Stimulated activated CD4-positive, alpha-beta T cell treated with anti-CD3 and anti-CD28 coated beads, TNF-alpha, amount 100 ng/mL, for 24 hours (primary cell): ENCODE measurements around the gene ABCC6.
"Not testable (repeated sequence)": the region's sequence is repeated elsewhere in the genome, so short reads cannot be mapped to it uniquely, and the experiment has no call there.

ENCODE experiments used
- DNase-seq, 3 experiments: peaks; one replicate each; pipeline ENCODE4 v3.0.0-alpha.2; 2020; ENCODE audit warnings: low read depth in 3 of 3

ABCC6 gene

DNA sequence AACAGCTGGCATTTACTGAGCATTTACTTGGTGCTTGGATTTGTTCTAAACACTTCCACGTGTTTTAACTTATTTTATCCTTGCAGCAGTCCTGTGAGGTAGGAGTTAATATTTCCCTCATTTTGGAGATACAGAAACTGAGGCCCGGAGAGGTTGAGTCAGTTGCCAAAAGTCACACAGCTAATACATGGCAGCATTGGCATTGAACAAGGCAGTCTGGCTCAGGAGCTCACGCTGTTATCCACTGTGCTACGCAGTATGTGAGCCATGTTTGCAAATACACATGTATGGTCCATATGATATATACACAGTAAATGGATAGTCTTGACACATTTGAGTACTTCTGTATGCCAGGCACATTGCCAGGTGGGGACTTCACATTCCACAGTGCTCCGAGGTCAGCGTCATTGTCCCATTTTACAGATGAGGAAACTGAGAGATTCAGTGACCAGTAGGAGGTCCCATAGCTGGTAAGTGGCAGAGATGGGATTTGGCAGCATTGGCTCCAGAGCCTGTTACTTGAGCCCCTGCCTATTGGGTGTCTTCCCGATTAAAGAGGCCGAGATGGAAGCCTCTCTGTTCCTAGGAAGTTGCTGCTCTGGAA is 110.7 kb downstream of the ABCC6 start:
- no peak for DNase-seq

DNA sequence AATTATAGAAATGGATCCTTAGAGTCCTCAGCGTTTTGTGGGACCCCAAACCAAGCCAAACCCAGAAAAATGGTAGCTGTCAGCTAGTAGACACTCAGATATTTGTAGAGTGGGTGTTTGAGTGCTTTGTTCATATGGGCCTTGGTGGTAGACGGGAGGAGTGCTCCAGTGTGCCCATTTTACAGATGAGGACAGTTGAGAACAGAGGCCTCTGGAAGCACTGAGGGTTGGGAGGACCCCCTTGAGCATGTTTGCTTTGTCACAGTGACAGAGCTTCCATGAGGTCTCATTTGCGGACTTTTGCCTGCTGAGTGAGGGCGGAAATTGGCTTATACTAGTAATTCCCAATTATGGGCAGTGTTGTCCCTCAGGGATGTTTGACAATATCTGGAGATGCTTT is 111.7 kb downstream of the ABCC6 start:
- DNase-seq = no peak

DNA sequence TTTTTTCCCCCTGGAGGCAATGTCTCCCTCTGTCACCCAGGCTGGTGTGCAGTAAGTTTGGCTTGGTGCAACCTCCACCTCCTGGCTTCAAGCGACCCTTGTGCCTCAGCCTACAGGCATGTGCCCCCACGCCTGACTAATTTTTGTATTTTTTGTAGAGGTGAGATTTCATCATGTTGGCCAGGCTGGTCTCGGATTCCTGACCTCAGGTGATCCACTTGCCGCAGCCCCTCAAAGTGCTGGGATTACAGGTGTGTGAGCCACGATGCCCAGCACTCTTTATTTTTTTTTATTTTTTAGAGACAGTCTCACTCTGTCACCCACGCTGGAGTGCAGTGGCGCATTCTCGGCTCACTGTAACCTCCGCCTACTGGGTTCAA is 113.2 kb downstream of the ABCC6 start:
- no peak for DNase-seq

DNA sequence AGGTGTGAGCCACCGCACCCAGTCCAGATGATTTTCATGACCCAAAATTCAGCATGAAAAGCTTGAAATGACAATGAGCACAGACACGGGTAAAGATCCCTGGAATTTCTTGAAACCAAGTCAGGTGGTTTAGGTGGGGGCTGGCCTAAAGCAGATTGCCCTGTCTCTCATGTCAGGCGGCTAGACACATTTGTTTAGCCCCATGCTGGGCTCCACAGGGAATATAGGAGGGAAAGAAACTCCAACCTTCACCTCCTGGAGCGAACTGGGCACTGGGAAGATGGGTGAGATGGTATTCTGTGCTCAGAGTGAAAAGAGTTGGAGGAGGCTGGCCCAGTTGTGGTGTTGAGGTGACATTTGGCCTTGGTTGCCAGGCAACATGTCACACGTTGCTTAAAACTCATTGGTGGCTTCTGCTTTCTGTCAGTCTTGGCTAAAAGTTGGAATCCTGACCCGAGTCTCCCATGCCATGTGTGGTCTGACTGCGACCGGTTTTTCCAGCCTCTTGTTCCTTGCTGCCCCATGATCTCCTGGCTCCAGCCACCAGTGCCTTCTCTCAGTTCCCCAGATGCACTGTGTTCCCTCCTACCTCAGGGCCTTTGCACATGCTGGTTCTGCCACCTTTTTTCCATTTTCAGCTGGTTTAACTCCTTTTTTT is 113.7 kb downstream of the ABCC6 start:
- no peak for DNase-seq

DNA sequence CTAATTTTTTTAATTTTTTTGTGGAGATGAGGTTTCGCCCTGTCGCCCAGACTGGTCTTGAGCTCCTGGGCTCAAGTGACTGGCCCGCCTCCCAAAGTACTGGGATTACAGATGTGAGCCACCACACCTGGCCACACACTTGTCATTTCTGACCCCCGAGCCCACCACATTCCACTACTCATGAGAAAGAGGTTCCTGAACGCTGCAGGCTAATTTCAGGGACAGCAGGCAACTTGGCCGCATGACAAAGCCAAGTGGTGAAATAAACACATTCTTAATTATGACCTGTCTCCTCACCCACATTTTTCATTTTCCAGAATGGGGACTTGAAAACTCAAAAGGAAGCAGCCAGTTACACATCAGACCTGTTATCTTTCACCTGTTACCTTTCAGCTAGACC is 114.5 kb downstream of the ABCC6 start:
- no peak for DNase-seq

DNA sequence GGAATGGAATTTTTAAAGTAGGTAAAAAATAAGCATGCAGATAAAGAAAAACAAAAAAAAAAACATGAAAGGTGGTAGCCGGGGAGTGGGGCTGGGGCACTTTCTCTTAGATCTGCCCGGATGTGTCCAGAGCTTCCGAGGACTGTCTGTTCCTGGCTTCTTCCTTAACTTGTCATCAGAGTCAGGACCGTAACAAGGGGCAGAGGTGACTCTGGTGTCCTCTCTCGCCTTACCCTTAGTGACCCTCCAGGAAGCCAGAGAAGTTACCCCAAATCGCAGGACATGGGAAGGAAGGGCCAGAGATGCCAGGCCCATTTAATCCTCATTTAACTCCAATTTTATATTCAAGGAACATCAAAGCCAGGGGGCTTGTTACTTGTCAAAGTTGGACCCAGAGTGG is 115.5 kb downstream of the ABCC6 start:
- DNase-seq = no peak

GRCh38 chr16:16106466-16106865 is 116.8 kb downstream of the ABCC6 start:
- DNase-seq = no peak

DNA sequence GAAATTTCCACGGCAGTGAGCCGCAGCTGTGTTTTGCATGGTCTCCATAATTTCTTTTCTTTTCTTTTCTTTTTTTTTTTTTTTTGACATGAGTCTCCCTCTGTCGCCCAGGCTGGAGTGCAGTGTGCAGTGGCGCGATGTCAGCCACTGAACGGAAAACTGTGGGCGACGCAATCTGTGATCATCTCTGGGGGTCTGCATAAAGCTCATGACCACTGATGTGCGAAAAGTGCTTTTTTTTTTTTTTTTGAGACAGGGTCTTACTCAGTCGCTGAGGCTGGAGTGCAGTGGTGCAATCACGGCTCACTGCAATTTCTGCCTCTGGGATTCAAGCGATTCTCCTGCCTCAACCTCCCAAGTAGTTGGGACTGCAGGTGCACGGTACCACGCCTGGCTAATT is 117.6 kb downstream of the ABCC6 start:
- DNase-seq = no peak

GRCh38 chr16:16104804-16105141 is 118.5 kb downstream of the ABCC6 start:
- DNase-seq = not testable (repeated sequence)

DNA sequence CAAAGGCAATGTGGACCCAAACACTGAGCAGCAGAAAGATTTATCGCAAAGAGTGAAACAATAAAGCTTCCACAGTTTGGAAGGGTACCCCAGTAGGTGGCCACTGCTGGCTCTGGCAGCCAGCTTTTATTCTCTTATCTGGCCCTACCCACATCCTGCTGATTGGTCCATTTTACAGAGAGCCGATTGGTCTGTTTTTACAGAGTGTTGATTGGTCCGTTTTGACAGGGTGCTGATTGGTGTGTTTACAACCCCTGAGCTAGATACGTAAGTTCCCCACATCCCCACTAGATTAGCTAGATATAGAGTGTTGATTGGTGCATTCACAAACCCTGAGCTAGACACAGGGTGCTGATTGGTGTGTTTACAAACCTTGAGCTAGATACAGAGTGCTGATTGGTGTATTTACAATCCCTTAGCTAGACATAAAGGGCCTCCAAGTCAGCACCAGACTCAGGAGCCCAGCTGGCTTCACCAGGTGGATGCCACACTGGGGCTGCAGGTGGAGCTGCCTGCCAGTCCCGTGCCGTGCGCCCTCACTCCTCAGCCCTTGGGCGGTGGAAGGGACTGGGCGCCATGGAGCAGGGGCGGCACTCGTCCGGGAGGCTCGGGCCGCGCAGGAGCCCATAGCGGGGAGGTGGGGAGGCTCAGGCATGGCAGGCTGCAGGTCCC is 119.0 kb downstream of the ABCC6 start:
- not testable (repeated sequence) for DNase-seq

- no peak for DNase-seq
Measured at GRCh38 chr16:16102738-16103137, 120.6 kb downstream of the ABCC6 start.

- DNase-seq = no peak
Measured at GRCh38 chr16:16101585-16101984, 121.7 kb downstream of the ABCC6 start.

DNA sequence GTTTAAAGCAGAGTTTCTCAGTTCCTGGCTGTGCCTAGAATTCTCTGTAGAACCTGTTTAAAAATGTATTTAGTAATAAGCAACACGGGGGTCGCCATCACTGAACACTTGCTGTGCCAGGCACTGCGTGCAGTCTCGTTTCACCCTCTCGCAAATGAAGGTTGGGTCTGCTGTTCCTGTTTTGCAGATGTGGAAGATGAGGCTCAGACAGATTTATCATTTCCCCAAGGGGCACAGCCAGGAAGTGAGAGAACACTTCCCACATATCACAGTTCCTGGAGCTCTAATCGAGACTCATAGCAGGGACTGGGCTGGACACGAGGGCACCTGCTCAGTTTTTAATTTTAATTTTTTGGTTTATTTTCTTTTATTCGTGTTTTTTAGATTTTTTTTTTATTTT is 122.7 kb downstream of the ABCC6 start:
- DNase-seq = no peak

- DNase-seq = no peak
Measured at GRCh38 chr16:16099320-16099719, 124.0 kb downstream of the ABCC6 start.
